ENCODE results near the gene GLB1L3.

The GLB1L3 gene

GRCh38 chr11:134360050-134360835 is 84.1 kb downstream of the GLB1L3 start:
- no peak for TF ChIP-seq Cebpa-rat (IDR thresholded peaks at IDR 0.05)
- H3K27ac ChIP-seq: no peak overlapping the region

GRCh38 chr11:134361661-134362060 is 85.5 kb downstream of the GLB1L3 start:
- Histone ChIP-seq H3K9ac (no peak overlapping the region), H3K4me2 (peak overlapping the region; percentile 21 to 69 (median 59); a peak in 21 of 22 replicates), H3K36me3 (no peaks in the 10 kb centered on the region), H3K4me1 (peaks cover 0 to 56% (median 39%) of the 10 kb centered on the region in 10 experiments; a peak in 17 of 20 replicates), H3K27me3 (peaks cover 0 to 38% (median 15%) of the 10 kb centered on the region in 11 experiments; a peak in 15 of 22 replicates), H3K4me3 (no peak overlapping the region), H4K20me1 (peaks cover 0 to 72% (median 25%) of the 10 kb centered on the region in 11 experiments; a peak in 16 of 22 replicates), H3K27ac (no peak overlapping the region), H3K9me3 (replicated peaks in 1 of 11) (no peaks in the 10 kb centered on the region)
- no peak for TF ChIP-seq Cebpa-rat (IDR thresholded peaks at IDR 0.05)

More at GRCh38 chr11:134360050-134360835, 84.1 kb downstream of the GLB1L3 start:
- Histone ChIP-seq H3K9me3 (replicated peaks in 1 of 11) (no peaks in the 10 kb centered on the region), H3K9ac (no peak overlapping the region), H3K27me3 (peaks cover 0 to 38% (median 15%) of the 10 kb centered on the region in 11 experiments; a peak in 15 of 22 replicates), H3K36me3 (no peaks in the 10 kb centered on the region), H3K4me1 (peaks cover 5 to 50% (median 37%) of the 10 kb centered on the region in 10 experiments), H3K4me2 (peak overlapping the region in 8 of 11 experiments; percentile 7 to 69 (median 36); a peak in 9 of 22 replicates), H3K4me3 (no peak overlapping the region), H4K20me1 (peaks cover 0 to 60% (median 23%) of the 10 kb centered on the region in 11 experiments; a peak in 16 of 22 replicates)

GRCh38 chr11:134362192-134362901 is 86.2 kb downstream of the GLB1L3 start:
- Histone ChIP-seq H3K4me1 (peaks cover 0 to 59% (median 39%) of the 10 kb centered on the region in 10 experiments; a peak in 17 of 20 replicates), H3K36me3 (no peaks in the 10 kb centered on the region), H3K27me3 (peaks cover 0 to 38% (median 15%) of the 10 kb centered on the region in 11 experiments; a peak in 15 of 22 replicates), H4K20me1 (peaks cover 0 to 72% (median 27%) of the 10 kb centered on the region in 11 experiments; a peak in 16 of 22 replicates), H3K9me3 (replicated peaks in 1 of 11) (no peaks in the 10 kb centered on the region), H3K9ac (no peak overlapping the region), H3K4me3 (no peak overlapping the region), H3K27ac (no peak overlapping the region), H3K4me2 (peak overlapping the region in 8 of 11 experiments; percentile 48 to 69 (median 64); a peak in 14 of 22 replicates)
- no peak for TF ChIP-seq Cebpa-rat (IDR thresholded peaks at IDR 0.05)

- Histone ChIP-seq H3K4me1 (peaks cover 0 to 63% (median 39%) of the 10 kb centered on the region in 10 experiments; a peak in 17 of 20 replicates), H3K36me3 (no peaks in the 10 kb centered on the region)
Observed at GRCh38 chr11:134363161-134363560, 87.0 kb downstream of the GLB1L3 start.

GRCh38 chr11:134363592-134363991 is 87.4 kb downstream of the GLB1L3 start:
- H3K4me2 ChIP-seq: peak overlapping the region in 7 of 11 experiments; percentile 3 to 67 (median 60); a peak in 10 of 22 replicates
- H3K27me3 ChIP-seq: peaks cover 0 to 38% (median 15%) of the 10 kb centered on the region in 11 experiments; a peak in 15 of 22 replicates
- TF ChIP-seq Cebpa-rat (IDR thresholded peaks at IDR 0.05): no peak
- no peaks in the 10 kb centered on the region for H3K36me3 ChIP-seq
- no peak overlapping the region for H3K27ac ChIP-seq
- H3K4me1 ChIP-seq: peaks cover 0 to 63% (median 39%) of the 10 kb centered on the region in 10 experiments; a peak in 17 of 20 replicates
- H3K4me3 ChIP-seq: no peak overlapping the region
- peaks cover 0 to 73% (median 27%) of the 10 kb centered on the region in 11 experiments; a peak in 16 of 22 replicates for H4K20me1 ChIP-seq
- no peak overlapping the region for H3K9ac ChIP-seq
- H3K9me3 ChIP-seq (replicated peaks in 1 of 11): no peaks in the 10 kb centered on the region

More at GRCh38 chr11:134363161-134363560, 87.0 kb downstream of the GLB1L3 start:
- Histone ChIP-seq H3K27ac (no peak overlapping the region), H3K4me2 (peak overlapping the region in 6 of 11 experiments; percentile 17 to 67 (median 61); a peak in 10 of 22 replicates), H3K9me3 (replicated peaks in 1 of 11) (no peaks in the 10 kb centered on the region), H3K4me3 (no peak overlapping the region), H4K20me1 (peaks cover 0 to 72% (median 27%) of the 10 kb centered on the region in 11 experiments; a peak in 16 of 22 replicates), H3K9ac (no peak overlapping the region), H3K27me3 (peaks cover 0 to 38% (median 15%) of the 10 kb centered on the region in 11 experiments; a peak in 15 of 22 replicates)
- no peak for TF ChIP-seq Cebpa-rat (IDR thresholded peaks at IDR 0.05)

GRCh38 chr11:134364261-134364660 is 88.1 kb downstream of the GLB1L3 start:
- no peak for TF ChIP-seq Cebpa-rat (IDR thresholded peaks at IDR 0.05)
- H3K4me3 ChIP-seq: no peak overlapping the region
- H3K4me1 ChIP-seq: peaks cover 0 to 63% (median 39%) of the 10 kb centered on the region in 10 experiments; a peak in 17 of 20 replicates
- H3K4me2 ChIP-seq: peak overlapping the region in 8 of 11 experiments; percentile 0 to 68 (median 61); a peak in 13 of 22 replicates
- H3K27me3 ChIP-seq: peaks cover 0 to 38% (median 15%) of the 10 kb centered on the region in 11 experiments; a peak in 15 of 22 replicates
- peaks cover 0 to 74% (median 27%) of the 10 kb centered on the region in 11 experiments; a peak in 16 of 22 replicates for H4K20me1 ChIP-seq
- no peaks in the 10 kb centered on the region for H3K9me3 ChIP-seq (replicated peaks in 1 of 11)
- no peak overlapping the region for H3K27ac ChIP-seq
- H3K9ac ChIP-seq: no peak overlapping the region
- H3K36me3 ChIP-seq: no peaks in the 10 kb centered on the region

GRCh38 chr11:134365011-134365925 is 89.1 kb downstream of the GLB1L3 start:
- Histone ChIP-seq H3K4me3 (no peak overlapping the region), H3K4me2 (peak overlapping the region in 9 of 11 experiments; percentile 0 to 68 (median 60); a peak in 17 of 22 replicates), H3K36me3 (no peaks in the 10 kb centered on the region), H3K27ac (no peak overlapping the region), H3K9ac (no peak overlapping the region), H4K20me1 (peaks cover 0 to 77% (median 27%) of the 10 kb centered on the region in 11 experiments; a peak in 16 of 22 replicates), H3K9me3 (replicated peaks in 1 of 11) (no peaks in the 10 kb centered on the region), H3K4me1 (peaks cover 0 to 58% (median 37%) of the 10 kb centered on the region in 10 experiments; a peak in 17 of 20 replicates), H3K27me3 (peaks cover 0 to 38% (median 15%) of the 10 kb centered on the region in 11 experiments; a peak in 15 of 22 replicates)
- TF ChIP-seq Cebpa-rat (IDR thresholded peaks at IDR 0.05): no peak

Measured in BLaER1 treated with 17β-estradiol and CSF1 and Interleukin-3, amounts not matched to agents 10 nM and 100 nM (cell line).